NCI-H2227 treated with DMSO at 0.1 percent for 48 hours (cell line): Measurements from ENCODE around the gene RPS29.
"Not testable (repeated sequence)": the region's sequence is repeated elsewhere in the genome, so short reads cannot be mapped to it uniquely, and the experiment has no call there.

Experiments
- DNase-seq: peaks from one replicate; lab custom pipeline; 2025; lab: John Stamatoyannopoulos, UW

RPS29 gene

DNA sequence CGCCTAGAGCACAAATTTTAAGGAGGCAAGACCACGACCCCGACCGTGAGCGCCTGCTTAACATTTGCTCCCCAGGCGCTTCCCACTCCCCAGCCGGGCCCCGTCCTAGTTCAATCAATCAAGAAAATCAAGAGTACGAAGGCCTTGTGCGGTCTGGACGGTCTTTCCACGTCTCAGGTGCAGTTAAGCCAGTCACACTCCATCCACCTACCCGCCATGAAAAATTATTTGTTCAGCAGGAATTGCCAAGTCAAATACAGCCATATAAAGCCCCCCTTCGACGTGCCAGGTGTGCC is 12.0 kb upstream of the RPS29 start:
- DNase-seq, result no peak

DNA sequence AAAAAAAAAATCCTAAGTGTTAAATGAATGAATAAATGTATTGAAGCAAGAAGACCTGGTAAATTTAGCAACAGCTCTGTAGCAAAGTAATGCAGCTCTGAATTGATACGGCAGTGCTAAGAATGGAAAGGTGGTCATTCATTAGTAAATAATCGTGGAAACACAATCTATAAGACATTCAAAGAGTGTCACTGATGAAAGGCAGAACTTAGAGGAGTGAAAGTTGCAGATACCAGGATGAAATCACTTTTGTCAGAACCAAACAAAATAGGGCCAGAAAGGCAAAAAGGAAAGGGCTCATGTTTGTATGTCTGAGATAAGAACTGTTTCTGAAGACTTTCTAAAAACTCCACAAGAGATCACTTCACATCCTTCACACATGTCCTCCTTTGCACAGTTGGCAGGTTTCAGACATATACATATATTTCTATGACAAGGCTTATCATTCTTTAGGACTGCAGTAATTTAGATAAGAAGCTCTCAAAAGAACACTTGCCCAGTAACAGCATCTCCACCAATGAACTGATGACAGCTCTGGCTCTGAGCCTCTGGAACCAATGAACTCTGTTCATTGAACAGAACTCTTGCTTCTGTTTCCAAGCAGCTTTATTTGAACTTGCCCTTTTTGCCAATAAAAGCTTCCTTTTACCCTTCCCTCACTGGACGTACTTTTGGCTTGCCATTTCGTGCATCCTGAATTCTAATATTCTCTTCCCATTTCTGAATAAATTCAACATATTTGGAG is 8.3 kb upstream of the RPS29 start:
- no peak for DNase-seq

DNA sequence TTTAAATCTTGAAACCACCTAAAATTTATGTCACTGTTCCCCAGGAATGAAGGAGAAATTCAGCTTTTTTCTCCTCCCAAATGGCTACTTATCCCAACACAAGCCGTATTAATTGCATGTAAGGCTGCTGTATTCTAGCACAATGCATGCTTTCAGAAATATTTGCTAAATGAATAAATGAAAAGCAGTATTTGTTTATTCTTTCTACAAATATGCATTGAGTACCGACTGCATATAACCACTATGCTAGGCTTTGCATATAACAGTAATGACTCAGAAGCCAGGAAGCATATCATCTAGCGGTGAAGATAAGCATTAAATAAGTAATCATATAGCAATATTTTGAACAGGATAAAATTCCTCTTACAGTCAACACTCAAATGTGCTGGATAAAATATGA is 6.8 kb upstream of the RPS29 start:
- no peak for DNase-seq

DNA sequence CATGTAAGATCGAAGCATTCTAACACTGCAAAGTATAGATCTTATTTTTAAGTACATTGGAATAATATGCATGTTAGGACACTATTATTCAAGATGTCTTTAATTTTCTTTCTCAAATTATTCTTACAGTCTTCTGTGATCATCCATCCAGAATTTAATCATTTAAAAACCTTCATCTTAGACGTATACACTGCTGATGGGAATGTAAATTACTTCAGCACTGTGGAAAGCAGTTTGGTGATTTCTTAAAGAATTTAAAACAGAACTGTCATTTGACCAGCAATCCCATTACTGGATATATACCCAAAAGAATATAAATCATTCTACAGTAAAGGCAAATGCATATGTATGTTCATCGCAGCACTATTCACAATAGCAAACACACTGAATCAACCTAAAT is 3.2 kb upstream of the RPS29 start:
- no peak for DNase-seq

DNA sequence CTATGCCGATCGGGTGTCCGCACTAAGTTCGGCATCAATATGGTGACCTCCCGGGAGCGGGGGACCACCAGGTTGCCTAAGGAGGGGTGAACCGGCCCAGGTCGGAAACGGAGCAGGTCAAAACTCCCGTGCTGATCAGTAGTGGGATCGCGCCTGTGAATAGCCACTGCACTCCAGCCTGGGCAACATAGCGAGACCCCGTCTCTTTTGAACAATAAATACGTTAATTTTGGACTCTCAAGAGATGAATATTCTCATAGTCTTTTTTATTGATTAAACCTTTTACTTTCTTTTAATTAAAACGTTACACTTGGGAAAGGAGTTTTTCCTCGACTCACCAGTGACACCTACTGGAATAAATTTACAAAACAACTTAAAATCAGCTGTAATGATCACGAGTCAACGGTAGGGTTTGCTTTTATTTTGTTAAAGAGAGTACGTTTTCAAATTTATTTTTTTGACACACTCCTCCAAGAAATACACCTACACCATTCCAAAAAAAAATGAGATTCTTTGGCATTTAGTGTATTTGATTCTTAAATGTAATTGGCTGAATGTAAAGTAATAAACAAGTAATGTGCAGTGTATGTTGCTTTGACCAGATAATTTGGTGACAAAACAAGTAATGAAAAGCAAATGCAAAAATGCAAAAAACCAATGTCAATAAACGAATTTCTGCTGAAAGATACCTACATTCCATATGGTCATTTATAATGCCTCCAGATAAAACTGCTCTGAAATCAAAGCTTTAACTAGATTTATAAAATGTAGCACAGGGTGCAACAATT is 687 bp upstream of the RPS29 start:
- peak; percentile 69 for DNase-seq

DNA sequence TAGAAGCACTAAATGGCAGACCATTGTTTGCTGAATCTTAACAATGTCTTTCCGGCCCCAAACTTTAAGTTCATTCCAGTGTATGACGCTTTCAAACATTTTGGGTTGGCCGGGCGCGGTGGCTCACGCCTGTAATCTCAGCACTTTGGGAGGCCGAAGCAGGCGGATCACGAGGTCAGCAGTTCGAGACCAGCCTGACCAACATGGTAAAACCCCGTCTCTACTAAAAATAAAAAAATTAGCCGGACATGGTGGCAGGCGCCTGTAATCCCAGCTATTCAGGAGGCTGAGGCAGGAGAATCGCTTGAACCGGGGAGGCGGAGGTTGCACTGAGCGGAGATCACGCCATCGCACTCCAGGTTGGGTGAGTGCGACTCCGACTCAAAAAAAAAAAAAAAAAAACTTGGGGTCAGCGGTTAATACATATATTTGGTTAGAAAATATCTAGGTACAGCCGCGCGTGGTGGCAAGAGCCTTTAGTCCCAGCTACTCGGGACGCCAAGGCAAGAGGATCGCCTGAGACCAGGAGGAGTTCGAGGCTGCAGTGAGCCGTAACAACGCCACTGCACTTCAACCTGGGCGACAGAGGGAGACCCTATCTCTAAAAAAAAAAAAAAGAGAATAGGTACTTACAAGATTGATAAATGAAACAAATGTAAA is 1.1 kb downstream of the RPS29 start:
- not testable (repeated sequence) for DNase-seq

DNA sequence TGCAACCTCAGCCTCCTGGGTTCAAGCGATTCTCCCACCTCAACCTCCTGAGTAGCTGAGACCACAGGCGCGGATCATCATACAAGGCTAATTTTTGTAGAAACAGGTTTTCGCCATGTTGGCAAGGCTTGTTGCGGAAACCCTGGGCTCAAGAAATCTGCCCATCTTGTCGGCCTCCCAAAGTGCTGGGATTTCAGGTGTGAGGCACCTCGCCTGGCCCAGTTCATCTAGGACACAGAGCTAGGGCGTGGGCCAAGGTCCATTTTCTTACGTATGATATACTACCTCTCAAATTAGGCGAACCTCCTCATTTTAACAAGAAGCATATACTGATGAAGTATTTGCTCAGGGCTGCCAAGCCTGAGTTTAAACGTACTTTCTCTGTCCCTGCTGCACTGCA is 2.1 kb downstream of the RPS29 start:
- DNase-seq, result no peak

DNA sequence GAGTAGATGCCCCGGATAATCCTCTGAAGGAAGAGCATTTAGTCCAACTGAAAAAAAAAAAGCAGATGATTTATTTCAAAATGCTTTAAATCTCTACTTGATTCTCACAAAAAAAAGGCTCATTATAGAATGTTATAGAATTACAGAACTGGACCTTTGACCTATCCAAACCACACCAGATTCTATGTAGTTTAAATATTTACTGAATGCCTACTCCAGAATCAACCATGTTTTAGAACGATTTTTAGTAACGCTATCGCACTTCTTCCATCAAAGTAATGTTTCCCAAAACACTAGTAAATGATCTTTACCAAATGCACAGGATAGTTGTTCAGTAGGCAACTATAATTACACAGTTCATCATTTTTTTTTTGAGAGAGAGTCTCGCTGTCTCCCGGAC is 2.6 kb downstream of the RPS29 start:
- DNase-seq, result no peak

DNA sequence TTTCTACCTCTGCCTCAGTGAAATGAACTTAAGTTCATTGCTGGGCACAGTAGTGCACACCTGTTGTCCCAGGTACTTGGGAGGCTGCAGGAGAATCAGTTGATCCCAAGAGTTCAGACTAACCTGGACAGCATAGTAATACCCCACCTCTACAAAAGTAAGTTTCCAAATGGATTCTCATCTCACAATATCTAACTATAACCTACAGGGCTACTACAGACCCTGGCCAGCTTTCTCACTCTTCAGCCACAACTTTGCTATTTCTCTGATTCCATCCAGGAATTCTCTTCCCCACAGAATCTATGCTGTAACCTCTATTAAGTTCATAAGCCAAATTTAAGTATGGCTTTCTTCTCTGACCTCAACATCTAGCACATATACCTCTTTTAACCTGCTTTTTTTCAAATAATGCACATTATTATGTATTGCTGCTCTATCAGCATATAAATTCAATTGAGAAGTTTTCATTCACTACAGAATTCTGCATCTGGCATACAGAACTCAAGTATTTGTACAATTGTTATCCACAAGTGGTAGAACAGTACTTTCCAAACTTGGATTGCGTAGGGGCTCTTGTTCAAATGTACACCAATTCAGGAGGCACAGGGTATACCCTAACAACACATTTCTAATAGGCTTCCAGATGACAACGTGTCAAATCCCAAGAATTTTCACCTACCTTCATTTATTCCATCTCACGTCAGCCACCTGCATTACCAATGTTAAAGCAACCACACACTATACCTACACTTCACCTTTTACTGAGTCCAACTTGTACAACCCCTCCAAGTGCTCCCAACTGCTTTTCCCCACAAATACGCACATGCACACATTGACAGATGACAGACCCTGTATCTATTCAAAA is 3.8 kb downstream of the RPS29 start:
- DNase-seq, result no peak

DNA sequence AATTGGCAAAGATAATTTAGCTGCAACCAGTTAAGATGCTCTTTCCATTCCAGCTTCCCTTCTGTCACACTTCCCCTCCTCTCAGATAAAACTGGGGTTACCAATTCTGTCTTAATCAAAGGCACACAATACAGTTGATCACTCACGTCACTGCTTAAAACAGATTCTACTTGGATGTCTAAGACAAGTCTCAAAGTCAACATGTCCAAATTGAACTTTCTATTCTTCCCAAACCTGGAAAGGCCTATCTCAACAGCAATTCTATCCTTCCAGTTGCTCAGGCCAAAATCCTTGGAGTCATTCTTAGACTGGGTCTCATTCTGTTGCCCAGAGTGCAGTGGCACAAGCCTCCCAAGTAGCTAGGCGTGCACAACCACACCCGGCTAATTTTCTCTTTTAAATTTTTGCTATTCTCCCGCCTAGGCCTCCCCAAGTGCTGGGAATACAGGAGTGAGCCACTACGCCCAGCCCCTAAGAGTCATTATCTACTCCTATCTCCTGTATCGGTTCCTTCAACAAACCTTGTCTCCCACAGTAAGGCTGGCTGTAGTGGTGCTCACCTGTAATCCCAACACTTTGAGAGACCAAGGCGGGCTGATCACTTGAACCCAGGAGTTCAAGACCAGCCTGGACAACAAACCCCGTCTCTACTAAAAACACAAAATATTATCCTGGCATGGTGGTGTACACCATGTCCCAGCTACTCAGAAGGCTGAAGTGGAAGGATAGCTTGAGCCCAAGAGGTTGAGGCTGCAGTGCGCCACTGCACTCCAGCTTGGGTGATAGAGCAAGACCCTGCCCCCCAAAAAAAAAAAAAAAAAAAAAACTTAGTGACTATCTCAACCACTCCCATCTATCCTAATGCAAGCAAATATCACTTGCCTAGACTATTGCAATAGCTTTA is 4.7 kb downstream of the RPS29 start:
- no peak for DNase-seq

DNA sequence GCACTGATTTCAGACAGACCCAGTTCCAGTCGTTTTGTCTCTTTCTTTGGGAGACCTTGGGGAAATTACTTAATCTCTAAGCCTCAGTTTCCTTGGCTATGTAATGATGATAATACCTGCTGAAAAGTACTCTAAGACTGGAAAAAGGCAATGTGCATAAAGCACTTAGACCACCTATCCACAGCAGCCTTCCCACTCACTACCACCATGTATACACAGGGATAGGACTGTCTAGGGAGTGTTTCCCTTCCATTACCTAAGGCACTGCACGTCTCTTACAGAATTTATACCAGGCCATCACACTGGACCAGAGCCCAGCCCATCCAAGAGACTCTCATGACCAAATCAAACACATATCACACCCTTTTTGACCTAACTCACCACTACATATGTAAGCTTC is 6.3 kb downstream of the RPS29 start:
- DNase-seq, result no peak

DNA sequence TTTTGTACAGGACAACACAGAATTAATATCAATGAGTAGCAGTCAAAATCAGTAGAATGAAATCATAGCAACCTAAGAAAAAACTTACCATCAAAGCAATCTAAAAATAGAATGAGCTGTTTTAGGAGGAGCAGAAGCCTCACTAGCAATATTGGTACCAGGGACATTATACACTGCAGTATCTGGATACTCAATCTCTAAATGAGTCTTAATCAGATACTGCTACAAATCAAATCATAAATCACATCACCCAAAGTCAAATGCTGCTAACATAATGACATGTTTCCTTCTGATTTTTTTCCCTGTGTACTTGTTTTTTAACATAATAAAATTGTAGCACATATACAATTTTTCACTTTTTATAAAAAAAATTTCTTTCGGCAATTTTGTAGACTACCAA is 8.0 kb downstream of the RPS29 start:
- DNase-seq, result no peak

DNA sequence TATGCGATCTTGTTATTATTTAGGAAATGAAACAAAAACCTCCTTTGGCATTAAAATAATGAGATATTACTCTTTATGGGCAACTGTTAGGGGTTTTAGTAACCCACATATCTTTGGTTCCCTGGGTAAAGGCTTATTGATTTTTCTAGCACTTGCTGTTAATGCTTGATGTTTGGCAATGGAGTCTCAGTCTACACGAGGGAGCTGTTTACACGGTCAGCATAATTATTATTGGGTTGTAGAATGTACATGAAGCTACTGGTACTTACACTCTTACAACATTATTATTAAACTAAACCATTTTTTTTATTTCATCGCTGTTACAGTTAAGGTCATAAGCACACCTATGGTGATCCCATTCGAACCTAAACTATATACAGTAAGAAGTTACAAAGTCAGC is 12.1 kb downstream of the RPS29 start:
- DNase-seq, result no peak

DNA sequence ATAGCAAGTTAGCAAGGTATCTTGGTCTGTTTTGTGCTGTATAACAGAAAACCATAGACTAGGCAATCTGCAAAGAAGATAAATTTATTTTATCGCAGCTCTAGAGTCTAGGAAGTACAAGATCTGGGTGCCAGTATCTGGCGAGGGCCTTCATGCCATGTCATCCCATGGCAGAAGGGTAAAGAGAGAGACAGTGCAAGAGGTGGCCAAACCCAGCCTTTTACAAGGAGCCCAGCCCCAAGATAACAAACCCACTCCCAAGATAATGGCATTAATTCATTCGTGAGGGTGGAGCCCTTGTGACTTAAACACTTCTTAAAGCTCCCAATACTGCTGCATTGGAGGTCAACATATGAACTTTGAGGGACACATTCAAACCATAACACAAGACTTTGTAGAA is 16.9 kb downstream of the RPS29 start:
- no peak for DNase-seq

DNA sequence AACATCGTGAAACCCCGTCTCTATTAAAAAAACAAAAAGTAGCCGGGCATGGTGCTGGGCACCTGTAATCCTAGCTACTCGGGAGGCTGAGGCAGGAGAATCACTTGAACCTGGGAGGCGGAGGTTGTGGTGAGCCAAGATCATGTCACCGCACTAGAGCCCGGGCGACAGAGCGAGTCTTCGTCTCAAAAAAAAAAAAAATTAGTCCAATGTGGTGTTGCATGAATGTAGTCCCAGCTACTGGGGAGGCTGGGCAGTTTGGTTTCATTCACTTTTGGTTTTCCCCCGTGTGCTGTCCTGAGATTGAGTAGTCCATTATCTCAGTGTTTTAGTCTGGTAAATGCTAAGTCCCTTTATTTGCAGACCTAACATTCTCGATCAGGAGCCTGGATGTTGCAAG is 19.5 kb downstream of the RPS29 start:
- no peak for DNase-seq

DNA sequence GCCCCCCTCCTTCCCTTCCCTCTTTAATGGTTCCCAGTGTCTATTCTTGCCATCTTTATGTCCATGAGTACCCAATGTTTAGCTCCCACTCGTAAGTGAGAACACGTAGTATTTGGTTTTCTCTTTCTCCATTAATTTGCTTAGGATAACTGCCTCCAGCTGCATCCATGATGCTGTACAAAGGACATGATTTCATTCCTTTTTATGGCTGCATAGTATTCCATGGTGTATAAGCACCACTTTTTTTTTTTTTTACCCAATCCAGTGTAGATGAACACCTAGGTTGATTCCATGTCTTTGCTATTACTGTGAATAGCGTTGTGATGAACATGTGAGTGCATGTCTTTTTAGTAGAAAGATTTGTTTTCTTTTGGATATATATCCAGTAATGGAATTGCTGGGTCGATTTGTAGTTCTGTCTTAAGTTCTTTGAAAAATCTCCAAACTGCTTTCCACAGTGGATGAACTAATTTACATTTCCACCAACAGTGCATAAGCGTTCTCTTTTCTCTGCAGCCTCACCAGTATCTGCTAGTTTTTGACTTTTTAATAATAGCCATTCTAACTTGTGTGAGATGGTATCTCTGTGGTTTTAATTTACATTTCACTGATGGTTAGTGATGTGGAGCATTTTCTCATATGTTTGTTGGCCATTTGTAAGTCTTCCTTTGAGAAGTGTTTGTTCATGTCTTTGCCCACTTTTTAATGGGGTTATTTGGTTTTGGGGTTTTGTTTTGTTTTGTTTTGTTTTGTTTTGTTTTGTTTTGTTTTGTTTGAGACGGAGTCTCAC is 26.0 kb downstream of the RPS29 start:
- DNase-seq, result no peak

DNA sequence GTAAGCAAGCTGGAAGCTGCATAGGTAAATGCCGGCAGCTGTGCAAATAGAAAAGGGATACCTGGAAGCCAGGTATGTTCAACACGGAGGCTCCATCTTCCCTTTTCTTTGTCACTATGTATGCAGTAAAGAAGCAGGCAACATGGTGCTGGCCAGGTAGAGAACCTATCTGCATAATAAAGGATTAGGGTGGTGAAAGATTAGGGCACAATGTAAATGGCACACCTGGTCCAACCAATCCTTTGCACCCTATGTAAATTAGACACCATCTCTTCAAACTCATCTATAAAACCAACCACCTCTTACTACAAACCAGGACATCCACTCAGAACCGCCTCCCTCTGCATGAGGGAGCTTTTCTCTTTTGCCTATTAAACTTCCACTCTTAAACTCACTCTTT is 32.3 kb downstream of the RPS29 start:
- DNase-seq, result no peak

DNA sequence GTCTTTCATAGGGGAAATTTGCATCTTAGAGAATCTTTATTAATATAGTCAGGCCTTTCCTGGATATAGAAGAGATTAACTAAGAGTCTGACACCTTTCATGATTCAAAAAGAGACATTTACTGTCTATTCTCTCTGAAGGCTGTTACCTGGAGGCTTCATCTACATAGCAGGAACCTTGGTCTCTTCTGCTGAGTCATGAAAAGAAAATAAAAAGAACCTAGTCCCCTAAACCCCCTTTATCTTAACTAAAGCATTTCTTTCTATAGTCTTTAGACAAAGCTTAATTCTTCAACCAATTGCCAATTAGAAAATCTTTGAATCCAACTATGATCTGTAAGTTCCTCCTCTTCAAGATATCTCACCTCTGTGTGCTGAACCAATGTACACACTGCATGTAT is 33.1 kb downstream of the RPS29 start:
- DNase-seq, result no peak

DNA sequence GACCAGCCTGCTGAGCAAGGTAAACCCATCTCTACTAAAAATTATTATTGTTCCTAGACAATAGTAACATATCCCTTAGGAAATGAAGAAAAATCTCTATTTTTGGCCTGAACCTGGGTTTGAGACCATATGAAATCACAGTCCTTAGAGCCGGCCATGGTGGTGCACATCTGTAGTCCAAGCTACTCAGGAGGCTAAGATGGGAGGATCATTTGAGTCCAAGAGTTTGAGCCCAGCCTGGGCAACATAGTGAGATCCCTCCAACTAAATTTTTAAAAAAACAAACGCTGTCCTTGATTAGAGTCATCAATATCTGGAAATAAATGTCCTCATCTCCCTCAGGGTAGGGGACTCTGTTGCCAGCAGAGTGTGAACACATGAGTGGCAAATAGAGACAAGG is 34.6 kb downstream of the RPS29 start:
- no peak for DNase-seq
